ENCODE data around the gene DAAM2. TPM values are rescaled to one million over a fixed set of nuclear protein-coding genes. Genes with fewer than 3 reads are reported as not detected.
A peak's percentile ranks its signal among the peaks of the same experiment; 100 is the strongest.

Gene DAAM2
- total RNA-seq, 6 experiments from 2014 or later = 1.6 to 9.8 (median 4.7) TPM

DNA sequence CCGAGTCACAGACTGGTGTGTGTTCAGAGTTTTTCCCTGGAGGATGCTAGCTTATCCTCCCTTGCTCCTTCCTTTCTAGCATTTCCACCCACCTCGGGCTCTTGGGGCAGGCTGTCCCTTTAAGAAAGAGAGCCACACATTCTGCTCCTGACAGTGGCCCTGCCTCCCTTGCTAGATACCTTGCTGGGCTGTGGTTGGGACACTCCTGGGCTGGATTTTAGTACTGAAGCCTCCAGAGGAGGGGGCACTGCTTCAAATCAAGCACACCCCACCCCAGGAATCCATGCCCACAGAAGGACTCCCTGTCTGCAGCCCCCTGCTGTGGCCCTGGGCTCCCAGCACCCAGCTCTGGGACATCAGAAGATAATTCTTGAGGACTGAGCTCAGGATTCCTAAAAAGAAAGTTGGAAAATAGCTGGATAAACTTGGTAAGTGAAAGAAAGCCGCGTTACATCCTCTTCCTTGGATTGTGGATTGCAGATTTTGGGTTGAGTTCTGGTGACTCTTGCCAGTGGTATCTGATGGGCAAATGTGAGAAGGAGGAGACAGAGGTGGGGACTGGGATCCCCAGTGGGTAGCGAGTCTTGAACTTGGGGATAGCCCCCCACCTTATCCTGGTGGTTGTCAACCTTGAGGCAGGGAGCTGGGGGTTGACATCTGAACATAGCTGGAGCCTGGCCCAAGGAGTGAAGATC, 29.0 kb downstream of the DAAM2 start:
- H3K27me3 ChIP-seq = no peaks in the 10 kb centered on the region
- DNase-seq (no peak), ATAC-seq (no peak)
- H3K4me1 ChIP-seq = no peaks in the 10 kb centered on the region
- no peak overlapping the region for H3K4me3 ChIP-seq
- H3K27ac ChIP-seq = peak overlapping the region in 2 of 3 donors; percentile 15 to 30
- H3K36me3 ChIP-seq = no peaks in the 10 kb centered on the region
- no peaks in the 10 kb centered on the region for H3K9me3 ChIP-seq
- intact Hi-C loops (cut with DNase I) = no loop called here
- no peak for TF ChIP-seq POLR2A (IDR thresholded peaks at IDR 0.05)
- TF ChIP-seq, protein P1, sequence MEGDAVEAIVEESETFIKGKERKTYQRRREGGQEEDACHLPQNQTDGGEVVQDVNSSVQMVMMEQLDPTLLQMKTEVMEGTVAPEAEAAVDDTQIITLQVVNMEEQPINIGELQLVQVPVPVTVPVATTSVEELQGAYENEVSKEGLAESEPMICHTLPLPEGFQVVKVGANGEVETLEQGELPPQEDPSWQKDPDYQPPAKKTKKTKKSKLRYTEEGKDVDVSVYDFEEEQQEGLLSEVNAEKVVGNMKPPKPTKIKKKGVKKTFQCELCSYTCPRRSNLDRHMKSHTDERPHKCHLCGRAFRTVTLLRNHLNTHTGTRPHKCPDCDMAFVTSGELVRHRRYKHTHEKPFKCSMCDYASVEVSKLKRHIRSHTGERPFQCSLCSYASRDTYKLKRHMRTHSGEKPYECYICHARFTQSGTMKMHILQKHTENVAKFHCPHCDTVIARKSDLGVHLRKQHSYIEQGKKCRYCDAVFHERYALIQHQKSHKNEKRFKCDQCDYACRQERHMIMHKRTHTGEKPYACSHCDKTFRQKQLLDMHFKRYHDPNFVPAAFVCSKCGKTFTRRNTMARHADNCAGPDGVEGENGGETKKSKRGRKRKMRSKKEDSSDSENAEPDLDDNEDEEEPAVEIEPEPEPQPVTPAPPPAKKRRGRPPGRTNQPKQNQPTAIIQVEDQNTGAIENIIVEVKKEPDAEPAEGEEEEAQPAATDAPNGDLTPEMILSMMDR (IDR thresholded peaks at IDR 0.05) = no peak
- 71% methylated on average over 5 of the region's 5 CpGs for WGBS (ENCODE audit: insufficient coverage, low coverage, low lambda C conversion rate, missing lambda C conversion rate)

DNA sequence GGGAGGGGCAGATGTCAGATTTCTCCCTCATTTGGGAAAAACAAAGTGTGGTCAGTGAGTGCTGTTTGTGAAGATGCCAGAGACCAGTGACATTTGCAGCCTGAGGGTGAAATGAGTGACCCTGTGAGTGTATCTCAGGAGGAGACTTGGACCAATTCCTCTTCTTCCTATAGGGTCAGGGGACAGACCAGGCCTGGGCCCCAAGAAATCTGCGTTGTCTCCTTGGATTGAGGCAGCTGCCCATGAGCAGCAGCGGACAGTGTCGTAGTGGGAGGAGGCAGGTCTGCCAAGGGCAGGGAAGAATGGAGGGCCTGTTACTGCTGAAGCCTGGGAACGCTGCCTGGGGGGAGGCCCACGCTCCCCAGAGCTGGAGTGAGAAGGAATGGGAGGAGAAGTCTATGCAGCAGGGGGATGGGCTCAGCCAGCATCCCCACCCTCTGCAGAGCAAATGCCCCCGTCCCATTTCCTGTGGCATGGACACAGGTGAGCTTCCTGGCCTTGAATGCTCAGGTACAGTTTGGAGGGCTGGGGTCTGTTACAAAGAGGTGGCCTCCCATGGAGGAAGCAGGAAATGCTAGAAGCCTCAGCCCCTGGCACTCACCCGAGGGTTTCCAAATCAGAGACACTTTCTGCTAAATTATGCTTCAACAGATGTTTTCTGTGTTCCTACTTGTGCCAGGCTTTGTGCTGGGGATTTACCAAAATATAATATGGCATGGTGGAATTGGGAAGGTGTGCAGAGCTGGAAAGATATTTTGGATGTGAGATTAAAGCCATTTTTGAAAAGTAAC, 29.8 kb downstream of the DAAM2 start:
- intact Hi-C loops (cut with DNase I) = no loop called here
- Histone ChIP-seq H3K36me3 (no peaks in the 10 kb centered on the region), H3K27ac (peak overlapping the region in 2 of 3 donors; percentile 15 to 30), H3K9me3 (no peaks in the 10 kb centered on the region), H3K27me3 (no peaks in the 10 kb centered on the region), H3K4me3 (no peak overlapping the region), H3K4me1 (no peaks in the 10 kb centered on the region)
- DNase-seq = no peak
- TF ChIP-seq, protein P1 (IDR thresholded peaks at IDR 0.05) = no peak
- no peak for TF ChIP-seq POLR2A (IDR thresholded peaks at IDR 0.05)
- 51% methylated on average over 3 of the region's 7 CpGs for WGBS (ENCODE audit: insufficient coverage, low coverage, low lambda C conversion rate, missing lambda C conversion rate)
- ATAC-seq = no peak

DNA sequence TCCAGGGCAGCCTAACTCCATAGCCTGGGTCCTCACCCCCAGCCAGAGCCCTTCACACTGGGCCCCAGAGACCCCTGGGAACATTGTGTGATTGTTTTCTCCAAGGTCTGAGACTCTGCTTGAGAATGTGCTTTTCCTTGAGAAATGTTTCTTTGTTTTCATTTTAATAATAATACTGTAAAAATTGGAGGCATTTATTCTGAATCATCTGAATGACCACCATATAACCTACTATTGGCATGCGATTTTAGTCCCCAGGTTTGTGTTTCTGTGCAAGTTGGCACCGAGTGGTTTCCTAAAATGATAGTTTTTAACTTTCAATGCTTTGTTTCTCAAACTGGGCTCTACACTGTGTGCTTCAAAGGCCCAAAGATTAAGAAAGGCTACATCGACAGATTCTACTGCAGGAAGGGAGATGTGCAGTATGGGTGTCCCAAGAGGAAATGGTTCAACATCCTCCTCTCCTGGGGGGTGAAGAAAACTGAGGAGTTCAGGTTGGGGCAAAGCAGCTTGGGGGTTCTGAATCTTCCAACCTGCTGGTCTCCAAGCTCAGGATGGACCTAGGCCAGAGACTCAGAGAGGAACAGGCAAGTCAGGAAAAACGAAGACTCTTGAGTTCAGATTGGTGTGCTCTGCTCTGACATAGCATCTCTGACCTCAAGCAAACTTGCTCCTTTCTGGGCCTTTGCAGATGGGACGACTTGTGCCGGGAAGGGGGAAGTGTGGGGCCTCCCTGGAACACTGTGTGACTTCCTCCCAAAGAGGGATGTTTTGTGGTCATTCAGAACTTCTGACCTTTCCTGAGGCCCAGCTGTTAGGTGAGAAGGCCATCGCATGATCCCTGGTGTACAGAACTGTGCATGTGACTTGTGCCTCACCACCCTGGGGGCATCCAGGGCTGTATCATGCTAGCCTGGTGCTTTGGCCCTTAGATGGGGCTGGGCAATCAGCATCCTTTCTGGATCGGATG, 31.0 kb downstream of the DAAM2 start:
- DNase-seq (no peak), ATAC-seq (peak; percentile 47 to 74 (median 66))
- TF ChIP-seq, protein P1 (IDR thresholded peaks at IDR 0.05) = no peak
- TF ChIP-seq POLR2A (IDR thresholded peaks at IDR 0.05) = peak; percentile 34
- intact Hi-C loops (cut with DNase I) = no loop called here
- H3K4me3 ChIP-seq = no peak overlapping the region
- no peaks in the 10 kb centered on the region for H3K9me3 ChIP-seq
- H3K27ac ChIP-seq = peak overlapping the region in 1 of 3 donors; percentile 36
- no peaks in the 10 kb centered on the region for H3K4me1 ChIP-seq
- H3K36me3 ChIP-seq = no peaks in the 10 kb centered on the region
- H3K27me3 ChIP-seq = no peaks in the 10 kb centered on the region
- 55% methylated on average over 3 of the region's 8 CpGs for WGBS (ENCODE audit: insufficient coverage, low coverage, low lambda C conversion rate, missing lambda C conversion rate)

Measured in right lobe of liver (tissue), 6 donors.